Stimulated activated CD4-positive, alpha-beta T cell treated with anti-CD3 and anti-CD28 coated beads, Interleukin-15, amount 100 ng/mL, for 24 hours (primary cell): ENCODE measurements around the gene TCHH.

Experiments
- DNase-seq: peaks from one replicate; pipeline ENCODE4 v3.0.0-alpha.2; 2020

Gene TCHH

GRCh38 chr1:152061952-152062351 lies 53.3 kb downstream of the TCHH start:
- no peak for DNase-seq
